ENCODE measurements around the gene KRT14.
"Not testable (repeated sequence)": the region's sequence is repeated elsewhere in the genome, so short reads cannot be mapped to it uniquely, and the experiment has no call there.

KRT14 gene

DNA sequence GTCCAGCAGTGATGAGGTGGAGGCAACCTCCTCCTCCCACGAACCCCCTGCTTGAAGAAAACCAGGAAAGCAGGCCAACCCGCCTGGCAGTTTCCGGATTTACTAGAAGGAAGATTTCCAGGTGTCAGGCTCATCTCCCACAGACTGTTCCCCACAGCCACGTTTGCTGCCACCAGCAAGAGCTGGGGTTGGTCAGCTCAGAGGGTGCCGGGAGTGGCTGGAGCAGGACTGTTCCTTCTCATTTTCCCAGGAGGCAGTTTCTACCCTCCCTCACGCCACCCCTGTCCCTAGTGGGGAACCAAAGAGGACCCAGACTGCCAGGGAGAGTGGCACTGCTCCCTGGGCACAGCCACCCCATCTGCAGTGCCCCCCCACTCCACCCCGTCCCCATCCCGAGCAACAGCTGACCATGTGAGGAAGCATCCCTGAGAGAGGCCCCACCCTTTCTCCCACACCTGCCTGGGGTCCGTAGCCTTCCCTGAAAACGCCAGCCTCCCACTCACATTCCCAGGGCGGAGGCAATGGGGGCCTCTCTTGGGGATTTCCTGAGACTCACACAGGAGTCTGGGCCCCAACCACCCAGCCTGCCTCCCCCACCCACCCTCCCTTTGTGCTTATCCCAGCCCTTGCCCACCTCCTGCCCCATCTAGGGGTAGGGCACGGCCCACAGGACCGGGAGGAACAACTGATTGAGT lies 31.8 kb upstream of the KRT14 start:
- H3K27ac ChIP-seq (ENCODE audit: low read length): no peak overlapping the region
- TF ChIP-seq CTCF (IDR thresholded peaks at IDR 0.05; ENCODE audit: low read length) (no peak), EZH2 (optimal IDR thresholded peaks at IDR 0.05; ENCODE audit: low read depth, low read length) (no peak), EZH2phosphoT487 (IDR thresholded peaks at IDR 0.05; ENCODE audit: low read length) (no peak)
- H3K9me3 ChIP-seq (replicated peaks; ENCODE audit: insufficient read depth, low read length): no peaks in the 10 kb centered on the region
- H3K27me3 ChIP-seq (replicated peaks; ENCODE audit: insufficient read depth, low read length): peaks cover 57% of the 10 kb centered on the region
- H3K4me2 ChIP-seq (ENCODE audit: low read depth, low read length): no peak overlapping the region
- no peaks in the 10 kb centered on the region for H3K4me1 ChIP-seq (ENCODE audit: low read length)
- H2AFZ ChIP-seq (ENCODE audit: low read length): no peak overlapping the region
- H3K36me3 ChIP-seq (replicated peaks; ENCODE audit: insufficient read depth, low read length): no peaks in the 10 kb centered on the region
- H4K20me1 ChIP-seq (ENCODE audit: insufficient read depth, low read length): no peaks in the 10 kb centered on the region
- no peaks in the 10 kb centered on the region for H3F3A ChIP-seq (ENCODE audit: insufficient read depth, low read length)
- H3K79me2 ChIP-seq (ENCODE audit: low read length): no peaks in the 10 kb centered on the region
- H3K4me3 ChIP-seq (ENCODE audit: low read length): no peak overlapping the region
- no peak overlapping the region for H3K9ac ChIP-seq (ENCODE audit: low read length)
- DNase-seq: no peak
- no peaks in the 10 kb centered on the region for H3K9me2 ChIP-seq (replicated peaks; ENCODE audit: insufficient read depth, low read length)

DNA sequence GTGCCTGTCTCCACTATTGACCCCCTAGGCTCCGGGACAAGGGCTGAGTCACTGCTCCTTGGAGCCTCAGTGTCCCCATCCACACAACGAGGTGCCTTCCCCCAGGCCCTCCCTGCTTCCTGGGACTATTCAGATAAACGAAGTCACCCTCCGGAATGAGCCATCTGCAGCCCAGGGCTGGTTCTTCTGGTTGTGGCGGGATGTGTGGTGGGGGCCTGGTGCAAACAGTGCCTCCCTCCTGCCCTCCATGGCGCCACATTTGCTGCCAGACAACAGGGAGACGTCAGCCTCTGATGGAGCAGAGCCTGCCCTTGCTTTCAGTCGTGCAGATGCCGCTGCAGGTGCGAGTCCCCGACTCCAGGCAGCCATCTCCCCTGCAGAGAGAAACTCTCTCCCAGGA lies 31.0 kb upstream of the KRT14 start:
- Histone ChIP-seq H3K27ac (ENCODE audit: low read length) (no peak overlapping the region), H3K4me1 (ENCODE audit: low read length) (no peaks in the 10 kb centered on the region), H3K79me2 (ENCODE audit: low read length) (no peaks in the 10 kb centered on the region), H3K9me3 (replicated peaks; ENCODE audit: insufficient read depth, low read length) (no peaks in the 10 kb centered on the region), H2AFZ (ENCODE audit: low read length) (no peak overlapping the region), H3K4me2 (ENCODE audit: low read depth, low read length) (no peak overlapping the region), H3K4me3 (ENCODE audit: low read length) (no peak overlapping the region), H3K9ac (ENCODE audit: low read length) (no peak overlapping the region), H3K9me2 (replicated peaks; ENCODE audit: insufficient read depth, low read length) (no peaks in the 10 kb centered on the region), H3F3A (ENCODE audit: insufficient read depth, low read length) (no peaks in the 10 kb centered on the region), H3K36me3 (replicated peaks; ENCODE audit: insufficient read depth, low read length) (no peaks in the 10 kb centered on the region), H4K20me1 (ENCODE audit: insufficient read depth, low read length) (no peaks in the 10 kb centered on the region), H3K27me3 (replicated peaks; ENCODE audit: insufficient read depth, low read length) (peaks cover 54% of the 10 kb centered on the region)
- TF ChIP-seq CTCF (IDR thresholded peaks at IDR 0.05; ENCODE audit: low read length): no peak
- no peak for TF ChIP-seq EZH2 (optimal IDR thresholded peaks at IDR 0.05; ENCODE audit: low read depth, low read length)
- no peak for TF ChIP-seq EZH2phosphoT487 (IDR thresholded peaks at IDR 0.05; ENCODE audit: low read length)
- DNase-seq: no peak

- no peaks in the 10 kb centered on the region for H3F3A ChIP-seq (ENCODE audit: insufficient read depth, low read length)
- no peaks in the 10 kb centered on the region for H3K36me3 ChIP-seq (replicated peaks; ENCODE audit: insufficient read depth, low read length)
- no peaks in the 10 kb centered on the region for H3K9me3 ChIP-seq (replicated peaks; ENCODE audit: insufficient read depth, low read length)
- no peak overlapping the region for H3K4me3 ChIP-seq (ENCODE audit: low read length)
- no peak overlapping the region for H2AFZ ChIP-seq (ENCODE audit: low read length)
- H3K79me2 ChIP-seq (ENCODE audit: low read length): no peaks in the 10 kb centered on the region
- H3K4me1 ChIP-seq (ENCODE audit: low read length): no peaks in the 10 kb centered on the region
- DNase-seq: no peak
- no peak for TF ChIP-seq CTCF (IDR thresholded peaks at IDR 0.05; ENCODE audit: low read length)
- no peak for TF ChIP-seq EZH2 (optimal IDR thresholded peaks at IDR 0.05; ENCODE audit: low read depth, low read length)
- H3K4me2 ChIP-seq (ENCODE audit: low read depth, low read length): no peak overlapping the region
- no peaks in the 10 kb centered on the region for H3K9me2 ChIP-seq (replicated peaks; ENCODE audit: insufficient read depth, low read length)
- peaks cover 54% of the 10 kb centered on the region for H3K27me3 ChIP-seq (replicated peaks; ENCODE audit: insufficient read depth, low read length)
- no peak overlapping the region for H3K9ac ChIP-seq (ENCODE audit: low read length)
- H4K20me1 ChIP-seq (ENCODE audit: insufficient read depth, low read length): no peaks in the 10 kb centered on the region
- no peak overlapping the region for H3K27ac ChIP-seq (ENCODE audit: low read length)
Measured at GRCh38 chr17:41617136-41617535, 30.4 kb upstream of the KRT14 start.

DNA sequence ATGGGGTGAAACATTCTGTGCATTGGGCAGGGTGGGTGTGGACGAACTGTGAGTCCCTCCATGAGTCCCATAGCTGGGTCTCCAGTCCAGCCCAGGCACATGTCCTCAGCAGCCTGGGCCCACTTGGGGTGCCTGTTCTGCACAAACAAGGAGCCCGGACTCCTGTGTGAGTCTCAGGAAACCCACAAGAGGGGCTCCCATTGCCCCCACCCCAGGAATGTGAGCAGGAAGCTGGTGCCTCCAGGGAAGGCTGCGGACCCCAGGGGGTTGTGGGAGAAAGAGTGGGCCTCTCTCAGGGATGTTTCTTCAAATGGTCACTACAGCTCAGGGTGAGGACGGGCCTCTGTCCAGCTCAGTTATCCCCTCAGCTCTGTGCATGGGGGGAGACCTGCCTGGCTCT lies 29.8 kb upstream of the KRT14 start:
- not testable (repeated sequence) for H2AFZ ChIP-seq (ENCODE audit: low read length); DNase-seq; H3K9me3 ChIP-seq (replicated peaks; ENCODE audit: insufficient read depth, low read length); H3F3A ChIP-seq (ENCODE audit: insufficient read depth, low read length); H3K9ac ChIP-seq (ENCODE audit: low read length); H4K20me1 ChIP-seq (ENCODE audit: insufficient read depth, low read length); H3K36me3 ChIP-seq (replicated peaks; ENCODE audit: insufficient read depth, low read length); H3K4me2 ChIP-seq (ENCODE audit: low read depth, low read length); H3K27ac ChIP-seq (ENCODE audit: low read length); H3K4me1 ChIP-seq (ENCODE audit: low read length); H3K9me2 ChIP-seq (replicated peaks; ENCODE audit: insufficient read depth, low read length); H3K79me2 ChIP-seq (ENCODE audit: low read length); H3K4me3 ChIP-seq (ENCODE audit: low read length)
- H3K27me3 ChIP-seq (replicated peaks; ENCODE audit: insufficient read depth, low read length): peaks cover 51% of the 10 kb centered on the region
